HG03045 (cell line): Measurements from ENCODE around the gene FNDC3B.

Experiments
- ATAC-seq: cut with Tn5 transposase; IDR thresholded peaks from one replicate; pipeline ENCODE4 v1.9.1; 2021; ENCODE audit warnings: mild to moderate bottlenecking, moderate library complexity; ENCODE audit not compliant: unreplicated experiment

The FNDC3B gene

GRCh38 chr3:172184106-172184822 is 144.9 kb downstream of the FNDC3B start:
- no peak for ATAC-seq

- ATAC-seq: no peak
These were observed 146.5 kb downstream of the FNDC3B start for GRCh38 chr3:172185907-172186306.

GRCh38 chr3:172186607-172187006 is 147.2 kb downstream of the FNDC3B start:
- ATAC-seq: no peak

- no peak for ATAC-seq
These were observed 148.1 kb downstream of the FNDC3B start for GRCh38 chr3:172187511-172187910.

- no peak for ATAC-seq
These were observed 149.1 kb downstream of the FNDC3B start for GRCh38 chr3:172188511-172188910.

GRCh38 chr3:172189213-172189612 is 149.8 kb downstream of the FNDC3B start:
- ATAC-seq: no peak

- no peak for ATAC-seq
These were observed 150.7 kb downstream of the FNDC3B start for GRCh38 chr3:172189987-172190603.

- ATAC-seq: no peak
These were observed 151.6 kb downstream of the FNDC3B start for GRCh38 chr3:172190980-172191379.

GRCh38 chr3:172191629-172192028 is 152.3 kb downstream of the FNDC3B start:
- no peak for ATAC-seq

GRCh38 chr3:172192830-172193415 is 153.5 kb downstream of the FNDC3B start:
- ATAC-seq: no peak

- no peak for ATAC-seq
These were observed 154.1 kb downstream of the FNDC3B start for GRCh38 chr3:172193436-172193835.

- no peak for ATAC-seq
These were observed 155.5 kb downstream of the FNDC3B start for GRCh38 chr3:172194702-172195406.

- no peak for ATAC-seq
These were observed 156.0 kb downstream of the FNDC3B start for GRCh38 chr3:172195407-172195754.

- ATAC-seq: no peak
These were observed 158.0 kb downstream of the FNDC3B start for GRCh38 chr3:172197344-172197743.

GRCh38 chr3:172198428-172198827 is 159.1 kb downstream of the FNDC3B start:
- no peak for ATAC-seq

GRCh38 chr3:172199850-172200369 is 160.5 kb downstream of the FNDC3B start:
- ATAC-seq: no peak

- ATAC-seq: no peak
These were observed 161.9 kb downstream of the FNDC3B start for GRCh38 chr3:172201136-172201869.

- no peak for ATAC-seq
These were observed 162.5 kb downstream of the FNDC3B start for GRCh38 chr3:172201870-172202236.

GRCh38 chr3:172202797-172203196 is 163.4 kb downstream of the FNDC3B start:
- no peak for ATAC-seq

- ATAC-seq: no peak
These were observed 164.3 kb downstream of the FNDC3B start for GRCh38 chr3:172203522-172204258.
